Mucosa of stomach (tissue), 1 donor: ENCODE data around the gene ZBTB20.

Source experiments
- H3K27me3 ChIP-seq: one replicate; pipeline ENCODE4 v1.7.0; 2013; ENCODE audit warnings: mild to moderate bottlenecking, low read length; ENCODE audit not compliant: control insufficient read depth, insufficient read depth
- H3K36me3 ChIP-seq: one replicate; pipeline ENCODE4 v1.7.0; 2013; ENCODE audit warnings: low read length; ENCODE audit not compliant: control insufficient read depth, insufficient read depth
- H3K4me1 ChIP-seq: one replicate; pipeline ENCODE4 v1.7.0; 2013; ENCODE audit warnings: mild to moderate bottlenecking, low read length; ENCODE audit not compliant: control insufficient read depth, insufficient read depth
- H3K4me3 ChIP-seq: one replicate; pipeline ENCODE4 v1.7.0; 2013; ENCODE audit warnings: low read length
- H3K9ac ChIP-seq: one replicate; pipeline ENCODE4 v1.7.0; 2013; ENCODE audit warnings: mild to moderate bottlenecking, low read length, moderate library complexity
- H3K9me3 ChIP-seq: one replicate; pipeline ENCODE4 v1.7.0; 2013; ENCODE audit warnings: mild to moderate bottlenecking, low read length, moderate library complexity; ENCODE audit not compliant: control insufficient read depth
- donor health status: Pancreatic carcinoma.

ZBTB20 gene

DNA sequence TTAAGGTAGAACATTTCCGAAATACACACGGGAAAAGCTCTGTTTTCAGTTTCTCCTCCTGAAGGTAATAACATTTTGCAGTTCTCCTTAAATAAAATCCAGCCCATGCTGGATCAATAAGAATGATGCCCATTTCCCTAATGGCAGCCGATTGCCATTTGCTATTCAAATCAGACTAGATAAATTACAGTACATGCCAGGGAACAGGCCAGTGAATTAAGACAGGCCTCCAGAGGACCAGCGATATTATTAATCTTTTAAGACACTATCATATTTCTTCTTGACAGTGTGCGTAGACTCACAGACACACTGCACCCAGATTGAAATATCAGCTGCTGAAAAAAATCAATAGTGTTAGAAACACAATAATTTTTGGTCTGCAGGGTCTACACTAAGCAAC, 431.0 kb downstream of the ZBTB20 start:
- H3K4me1 ChIP-seq: peaks cover 49% of the 10 kb centered on the region

DNA sequence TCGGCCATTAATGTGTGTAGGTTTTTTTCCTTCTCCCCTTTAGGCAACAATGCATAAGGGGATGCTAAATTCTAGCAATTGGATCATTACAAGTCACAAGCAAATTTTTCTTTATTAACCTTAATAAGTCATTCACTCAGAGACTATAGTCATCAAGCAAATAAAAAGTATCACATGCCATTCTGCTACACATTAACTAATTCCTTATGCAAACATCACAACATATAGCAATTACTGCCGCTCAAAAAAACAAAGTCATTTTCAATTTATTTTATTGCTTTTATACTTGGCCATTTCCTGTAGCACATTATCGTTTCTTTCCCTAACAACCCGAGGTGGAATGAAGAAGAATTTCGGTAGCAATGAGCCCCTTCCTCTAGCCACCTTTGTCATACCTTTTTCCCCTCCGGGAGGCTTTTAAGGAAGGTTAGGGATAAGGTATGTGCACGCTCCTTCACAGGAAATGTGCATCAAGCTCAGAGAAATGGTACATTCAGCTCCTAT, 432.1 kb downstream of the ZBTB20 start:
- Histone ChIP-seq H3K4me1 (peaks cover 49% of the 10 kb centered on the region), H3K36me3 (no peaks in the 10 kb centered on the region), H3K9me3 (no peaks in the 10 kb centered on the region), H3K9ac (peak overlapping the region; percentile 7), H3K27me3 (no peaks in the 10 kb centered on the region), H3K4me3 (no peak overlapping the region)

More for the DNA sequence above, 431.0 kb downstream of the ZBTB20 start:
- Histone ChIP-seq H3K9me3 (no peaks in the 10 kb centered on the region), H3K4me3 (no peak overlapping the region), H3K9ac (no peak overlapping the region), H3K27me3 (no peaks in the 10 kb centered on the region), H3K36me3 (no peaks in the 10 kb centered on the region)

DNA sequence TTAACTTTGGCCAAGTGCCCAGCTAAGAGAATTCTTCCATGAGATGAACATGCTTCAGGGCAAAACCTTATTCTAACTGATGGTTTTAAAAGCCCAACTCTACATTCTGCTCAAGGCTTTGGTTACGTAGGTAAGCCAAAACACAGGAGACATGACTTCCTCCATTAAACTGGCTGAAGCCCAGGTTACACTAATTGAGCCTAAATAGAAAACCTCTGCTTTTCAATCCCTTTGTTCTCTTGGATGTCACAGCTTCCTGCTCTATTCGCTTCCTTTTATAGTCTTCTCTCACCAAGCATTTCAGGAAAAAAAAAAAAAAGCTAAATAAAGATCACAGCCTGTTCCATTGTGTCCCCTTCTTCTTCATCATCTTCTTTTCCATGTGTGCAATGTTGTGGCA, 432.9 kb downstream of the ZBTB20 start:
- no peak overlapping the region for H3K4me3 ChIP-seq
- no peaks in the 10 kb centered on the region for H3K36me3 ChIP-seq
- H3K9me3 ChIP-seq: no peaks in the 10 kb centered on the region
- no peaks in the 10 kb centered on the region for H3K27me3 ChIP-seq
- peaks cover 45% of the 10 kb centered on the region for H3K4me1 ChIP-seq
- no peak overlapping the region for H3K9ac ChIP-seq

DNA sequence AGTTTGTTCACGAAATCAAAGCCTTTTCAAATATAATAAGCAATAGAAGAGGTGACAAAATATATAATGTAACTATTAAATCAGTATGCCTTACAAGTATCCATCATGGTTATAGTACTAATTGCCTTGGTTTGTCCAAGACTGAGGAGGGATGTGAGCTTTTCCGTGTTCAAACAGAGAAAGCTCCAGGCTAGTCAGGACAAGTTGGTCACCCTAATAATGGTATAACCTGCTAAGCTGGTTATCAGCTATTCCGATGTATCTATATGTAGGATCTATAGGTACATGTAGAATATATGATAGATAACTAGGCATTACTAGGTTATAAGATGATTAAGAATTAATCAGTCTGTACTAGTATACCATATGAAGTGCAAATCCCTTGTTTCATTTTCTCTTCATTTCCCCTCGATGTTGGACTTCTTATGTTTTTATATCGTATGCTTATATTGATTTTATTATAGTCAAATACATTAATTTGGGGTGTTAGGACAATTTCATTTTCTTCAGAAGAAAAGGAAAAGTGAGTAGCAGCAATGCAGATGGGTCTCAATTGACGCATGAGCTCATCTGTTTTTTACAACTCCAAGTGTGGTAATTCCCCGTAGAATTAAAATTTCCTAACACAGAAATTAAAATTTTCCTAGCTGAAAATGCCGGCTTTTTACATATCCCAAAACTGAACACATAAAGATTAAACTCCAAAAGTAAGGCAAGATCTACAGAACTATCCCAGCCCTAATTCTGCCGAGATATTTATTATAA, 434.2 kb downstream of the ZBTB20 start:
- H3K36me3 ChIP-seq: no peaks in the 10 kb centered on the region
- no peaks in the 10 kb centered on the region for H3K9me3 ChIP-seq
- no peak overlapping the region for H3K4me3 ChIP-seq
- H3K9ac ChIP-seq: no peak overlapping the region
- no peaks in the 10 kb centered on the region for H3K27me3 ChIP-seq
- H3K4me1 ChIP-seq: peaks cover 36% of the 10 kb centered on the region

DNA sequence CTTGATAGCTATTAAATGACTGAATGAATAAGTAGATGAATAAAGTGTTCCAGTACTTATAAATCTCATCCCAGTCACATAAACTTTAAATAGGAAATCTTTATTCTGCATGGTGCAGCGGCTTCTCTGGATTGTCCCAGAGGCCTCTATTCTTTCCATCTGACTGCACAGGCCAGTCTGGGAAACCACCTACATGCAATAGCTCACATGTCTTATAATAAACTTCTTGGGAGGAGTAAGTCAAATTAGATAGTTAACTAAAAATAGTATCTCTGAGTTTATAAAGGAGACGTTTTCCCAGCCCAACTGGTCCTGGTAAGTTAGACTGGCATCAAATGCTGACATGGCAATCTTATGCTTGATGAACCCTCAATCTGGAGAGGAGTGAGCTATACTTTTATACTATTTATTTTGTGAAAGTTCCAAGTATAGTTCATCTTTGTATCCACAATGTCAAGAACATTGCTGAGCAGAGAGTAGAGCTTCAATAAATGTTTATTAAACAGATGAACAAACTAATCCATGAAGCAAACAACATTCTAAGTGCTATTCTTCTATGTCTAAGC, 435.7 kb downstream of the ZBTB20 start:
- Histone ChIP-seq H3K27me3 (no peaks in the 10 kb centered on the region), H3K9ac (no peak overlapping the region), H3K4me3 (no peak overlapping the region), H3K36me3 (no peaks in the 10 kb centered on the region), H3K9me3 (no peaks in the 10 kb centered on the region), H3K4me1 (peaks cover 38% of the 10 kb centered on the region)

DNA sequence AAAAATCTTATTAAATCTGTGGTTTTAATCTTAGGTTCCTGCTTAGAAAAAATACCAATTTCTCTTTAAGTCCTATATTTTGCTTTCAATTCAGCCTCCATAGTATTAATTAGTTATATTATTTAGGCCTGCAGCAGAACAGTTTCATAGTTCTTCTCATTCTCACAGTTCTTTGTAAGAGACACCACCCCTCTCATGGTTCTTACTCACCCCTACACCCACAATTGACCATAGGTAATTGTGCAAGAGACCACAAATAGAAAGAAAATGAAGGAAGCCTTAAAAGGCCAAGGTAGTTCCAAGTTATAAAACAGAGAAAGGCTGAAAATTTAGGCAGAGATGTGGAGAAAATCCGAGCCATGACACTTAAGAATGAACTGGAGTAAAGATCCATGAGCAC, 438.0 kb downstream of the ZBTB20 start:
- Histone ChIP-seq H3K9ac (no peak overlapping the region), H3K4me3 (no peak overlapping the region), H3K36me3 (no peaks in the 10 kb centered on the region), H3K27me3 (no peaks in the 10 kb centered on the region), H3K4me1 (peaks cover 19% of the 10 kb centered on the region), H3K9me3 (no peaks in the 10 kb centered on the region)

DNA sequence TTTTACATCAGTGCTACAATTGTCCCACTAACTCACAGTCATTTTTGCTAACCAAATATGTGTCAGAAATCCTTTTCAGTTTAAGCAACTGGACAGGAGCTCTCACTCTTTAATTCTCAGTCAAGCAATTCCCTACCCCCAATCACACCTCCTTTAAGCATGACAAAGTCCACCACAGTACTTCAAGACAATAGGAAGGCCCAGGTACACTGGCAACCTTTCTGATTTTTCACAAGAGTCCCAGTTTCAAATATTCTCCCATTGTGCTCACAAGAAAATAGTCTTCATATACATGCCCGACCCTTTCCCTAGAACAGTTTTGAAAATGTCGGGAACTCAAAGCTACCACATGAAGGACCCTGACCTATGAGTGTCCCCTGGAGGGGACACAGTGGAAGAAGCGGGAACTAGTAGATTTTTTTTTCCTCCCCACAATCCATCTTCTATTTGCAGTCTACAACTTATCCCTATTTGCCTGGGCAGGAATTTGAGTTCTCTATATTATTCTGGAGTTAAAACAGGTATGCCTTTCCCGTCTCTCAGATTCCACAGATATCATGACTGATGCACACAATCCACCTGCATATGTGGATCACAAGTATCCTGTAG, 439.7 kb downstream of the ZBTB20 start:
- Histone ChIP-seq H3K4me1 (peaks cover 15% of the 10 kb centered on the region), H3K4me3 (no peak overlapping the region)

DNA sequence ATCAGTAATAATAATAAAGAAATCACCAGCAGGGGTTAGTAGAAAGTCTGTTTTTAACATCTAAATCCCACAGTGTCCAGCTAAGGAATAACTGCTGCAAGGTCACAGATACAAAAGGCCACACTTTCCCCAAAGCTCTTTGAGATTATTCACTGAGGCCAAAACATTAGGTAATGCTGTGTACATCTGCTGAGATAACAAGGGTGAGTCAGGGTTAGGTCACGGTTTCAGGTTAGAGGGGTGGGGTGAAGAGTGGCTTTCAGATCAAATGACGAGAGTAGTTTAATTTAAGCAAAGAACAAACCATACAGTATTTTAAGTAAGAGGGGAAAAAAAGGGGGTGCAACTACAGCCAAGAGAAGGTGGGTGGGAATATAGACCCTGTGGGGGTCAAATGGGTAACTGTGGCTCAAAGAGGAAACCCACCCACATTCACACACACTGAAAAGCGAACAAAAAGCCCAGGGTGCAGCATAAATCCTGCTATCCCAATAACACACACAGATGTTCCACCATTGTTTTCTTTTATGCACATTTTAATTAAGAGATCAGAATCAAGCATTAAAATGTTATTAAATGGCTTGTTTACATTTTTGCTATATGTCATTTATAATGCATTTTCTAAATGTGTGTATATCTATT, 440.4 kb downstream of the ZBTB20 start:
- H3K9ac ChIP-seq: no peak overlapping the region

More for the DNA sequence above, 439.7 kb downstream of the ZBTB20 start:
- Histone ChIP-seq H3K9me3 (no peaks in the 10 kb centered on the region), H3K27me3 (no peaks in the 10 kb centered on the region), H3K9ac (no peak overlapping the region), H3K36me3 (no peaks in the 10 kb centered on the region)

DNA sequence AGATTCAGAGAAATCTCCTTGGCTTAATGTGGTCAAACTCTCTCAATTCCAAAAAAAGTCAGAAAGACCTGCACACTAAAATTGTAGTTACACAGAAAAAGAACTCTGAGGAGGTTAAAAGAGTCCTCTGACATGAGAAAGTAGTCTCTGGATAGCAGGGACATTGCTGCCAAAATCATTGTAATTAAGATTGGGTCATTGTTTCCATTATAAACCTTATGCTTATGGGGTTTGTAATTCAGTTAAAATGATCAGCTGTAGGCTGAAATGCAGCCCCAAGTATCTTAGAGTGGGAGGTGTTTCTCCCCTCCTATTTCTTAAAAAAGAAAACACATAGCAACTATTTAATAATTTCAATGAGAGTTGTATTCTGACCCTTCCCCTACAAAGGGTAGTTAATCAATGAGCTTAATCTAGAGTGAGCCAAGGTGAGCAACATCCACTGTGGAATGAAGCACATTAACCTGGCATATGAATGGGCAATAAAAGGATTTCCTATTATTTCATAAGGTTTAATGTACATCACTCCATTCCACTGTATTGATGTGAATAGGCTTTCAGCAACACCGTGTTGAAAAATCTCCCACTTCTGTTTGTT, 446.4 kb downstream of the ZBTB20 start:
- Histone ChIP-seq H3K9me3 (no peaks in the 10 kb centered on the region), H3K36me3 (no peaks in the 10 kb centered on the region), H3K9ac (no peak overlapping the region), H3K4me3 (no peak overlapping the region), H3K4me1 (no peaks in the 10 kb centered on the region), H3K27me3 (no peaks in the 10 kb centered on the region)

More for the DNA sequence above, 440.4 kb downstream of the ZBTB20 start:
- Histone ChIP-seq H3K4me3 (no peak overlapping the region), H3K36me3 (no peaks in the 10 kb centered on the region), H3K4me1 (peaks cover 15% of the 10 kb centered on the region), H3K9me3 (no peaks in the 10 kb centered on the region), H3K27me3 (no peaks in the 10 kb centered on the region)

DNA sequence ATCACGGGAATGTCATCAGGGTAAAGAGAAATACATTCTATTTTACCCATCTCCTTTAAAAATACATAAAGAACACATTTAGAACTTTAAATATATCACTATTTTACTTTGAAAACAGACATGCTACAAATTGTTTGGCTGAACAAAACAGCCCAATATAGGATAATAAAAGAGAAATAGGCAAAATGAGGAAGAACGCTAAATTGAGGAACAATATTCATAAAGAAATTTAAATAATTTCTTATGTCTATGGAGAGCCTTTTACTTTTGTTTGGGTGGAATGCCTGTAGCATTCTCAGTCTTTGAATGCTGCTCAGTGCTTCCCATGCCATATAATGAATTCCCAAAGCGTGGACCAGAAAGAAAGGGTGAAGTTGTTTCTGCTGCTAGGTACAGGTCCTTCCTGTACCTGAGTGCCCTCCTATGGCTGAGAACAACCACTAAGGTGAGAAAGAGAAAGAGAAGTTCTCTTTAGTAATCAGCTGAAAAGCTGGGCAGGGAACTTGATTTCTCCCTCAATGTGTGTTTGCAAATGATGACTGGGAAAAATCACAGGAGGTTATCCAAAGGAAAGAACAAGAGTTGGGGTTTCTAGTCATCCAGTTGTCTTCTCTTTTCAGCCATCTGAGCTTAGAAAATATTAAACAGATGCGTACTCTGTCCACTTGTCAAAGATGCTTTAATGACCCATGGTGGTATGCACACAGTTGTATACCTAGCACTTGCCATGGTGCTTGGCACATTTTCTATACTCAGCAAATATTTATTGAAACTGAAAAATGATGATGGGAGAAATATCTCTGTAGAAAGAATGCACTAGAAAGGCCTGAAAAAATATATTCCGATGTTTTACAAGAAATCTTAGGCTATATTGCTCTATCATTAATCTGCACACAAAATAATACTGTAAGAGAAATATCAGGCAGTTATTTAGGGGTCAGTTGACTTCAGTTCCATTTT, 448.7 kb downstream of the ZBTB20 start:
- H3K9me3 ChIP-seq: no peaks in the 10 kb centered on the region
- no peak overlapping the region for H3K4me3 ChIP-seq

DNA sequence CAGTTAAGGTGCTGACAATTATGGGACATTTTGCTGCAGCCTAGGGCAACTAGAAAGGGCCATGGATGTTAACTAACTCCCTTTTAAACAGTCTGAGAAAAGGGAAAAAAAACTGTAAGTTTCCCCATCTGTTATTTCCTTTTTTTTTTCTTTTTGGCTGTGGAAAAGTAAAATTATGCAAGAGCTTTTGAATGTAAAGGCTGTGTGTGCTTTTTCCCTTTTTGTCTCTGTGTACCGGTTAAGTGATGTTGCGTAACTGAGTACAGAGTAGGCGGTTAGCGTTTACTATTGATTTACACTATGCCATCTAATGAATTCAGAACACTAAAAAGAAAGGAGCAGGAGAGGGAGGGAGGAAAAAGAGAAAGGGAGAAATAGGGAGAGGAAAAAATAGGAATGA, 449.7 kb downstream of the ZBTB20 start:
- Histone ChIP-seq H3K9me3 (no peaks in the 10 kb centered on the region), H3K27me3 (no peaks in the 10 kb centered on the region), H3K36me3 (no peaks in the 10 kb centered on the region), H3K4me1 (no peaks in the 10 kb centered on the region), H3K9ac (no peak overlapping the region), H3K4me3 (no peak overlapping the region)

More for the DNA sequence above, 448.7 kb downstream of the ZBTB20 start:
- Histone ChIP-seq H3K36me3 (no peaks in the 10 kb centered on the region), H3K4me1 (no peaks in the 10 kb centered on the region), H3K27me3 (no peaks in the 10 kb centered on the region), H3K9ac (no peak overlapping the region)
